ENCODE data around the gene UGCG. TPM values are rescaled to one million over a fixed set of nuclear protein-coding genes. Genes with fewer than 3 reads are reported as not detected.

The UGCG gene
- total RNA-seq, 1 experiment from 2014 or later, result 23.3 TPM

GRCh38 chr9:111896942-111897600, 457 bp downstream of the UGCG start:
- Histone ChIP-seq H2AFZ (ENCODE audit: low read length) (no peak overlapping the region), H2AK5ac (ENCODE audit: insufficient read length, low read length) (no peak overlapping the region), H3K56ac (ENCODE audit: insufficient read length, low read depth, low read length) (no peak overlapping the region), H3K4me2 (ENCODE audit: insufficient read depth, insufficient read length, low read length) (peak overlapping the region; percentile 97), H3T11ph (ENCODE audit: low read length) (no peak overlapping the region), H4K91ac (ENCODE audit: insufficient read length, low read depth, low read length) (no peak overlapping the region), H3K14ac (ENCODE audit: insufficient read depth, low read length) (peak overlapping the region; percentile 66), H3K27ac (ENCODE audit: insufficient read length, low read depth, low read length) (no peak overlapping the region), H4K5ac (ENCODE audit: insufficient read length, low read depth, low read length) (no peak overlapping the region), H3K4ac (ENCODE audit: low read depth, low read length) (no peak overlapping the region), H2BK20ac (ENCODE audit: low read depth, low read length, poor library complexity, severe bottlenecking) (no peak overlapping the region), H3K9me3 (ENCODE audit: control insufficient read depth, low read depth, low read length) (no peaks in the 10 kb centered on the region), H4K20me1 (ENCODE audit: control insufficient read depth, insufficient read depth, insufficient read length) (no peaks in the 10 kb centered on the region), H3K18ac (ENCODE audit: insufficient read length, low read depth, low read length) (peak overlapping the region; percentile 64), H3K23ac (ENCODE audit: insufficient read length, low read depth, low read length) (no peak overlapping the region), H2BK120ac (ENCODE audit: low read depth, low read length, poor library complexity, severe bottlenecking) (no peak overlapping the region), H3K23me2 (ENCODE audit: insufficient read length, low read depth, low read length, poor library complexity, severe bottlenecking) (peaks cover 11% of the 10 kb centered on the region), H2BK12ac (ENCODE audit: insufficient read length, low read depth, low read length) (no peak overlapping the region), H3K27me3 (ENCODE audit: insufficient read depth, low read length) (no peaks in the 10 kb centered on the region), H3K4me1 (ENCODE audit: insufficient read depth, low read length) (no peaks in the 10 kb centered on the region; the same call in 1 of the 2 replicates), H3K9ac (ENCODE audit: extremely low read depth, insufficient read length, low read length) (peak overlapping the region; percentile 62), H4K8ac (replicated peaks; ENCODE audit: insufficient read length, low read depth, low read length) (no peak overlapping the region), H3K79me1 (ENCODE audit: insufficient read depth, low read depth, low read length, poor library complexity, severe bottlenecking) (peaks cover 5% of the 10 kb centered on the region), H3K79me2 (ENCODE audit: insufficient read depth, low read length) (peaks cover 29% of the 10 kb centered on the region; the same call in 1 of the 2 replicates), H2BK15ac (ENCODE audit: low read depth, low read length) (no peak overlapping the region), H2BK5ac (ENCODE audit: insufficient read length, low read length) (no peak overlapping the region)
- no CpG with 5 or more reads among the region's 68 CpGs for WGBS (ENCODE audit: extremely low coverage, insufficient read length, low lambda C conversion rate)
- Mint-ChIP-seq H3K4me1 (peaks cover 3 to 8% of the 10 kb centered on the region in 2 experiments; a peak in 3 of 4 replicates), H3K9me3 (no peaks in the 10 kb centered on the region), H3K27me3 (ENCODE audit: low read depth) (no peaks in the 10 kb centered on the region; the same call in 1 of the 2 replicates), H3K36me3 (ENCODE audit: insufficient read depth in 1 of 3, low read depth in 3 of 3) (no peaks in the 10 kb centered on the region), H3K4me3 (no peak overlapping the region), H3K27ac (no peak overlapping the region)
- DNase-seq, result peak; percentile 38
- TF ChIP-seq, protein P1, sequence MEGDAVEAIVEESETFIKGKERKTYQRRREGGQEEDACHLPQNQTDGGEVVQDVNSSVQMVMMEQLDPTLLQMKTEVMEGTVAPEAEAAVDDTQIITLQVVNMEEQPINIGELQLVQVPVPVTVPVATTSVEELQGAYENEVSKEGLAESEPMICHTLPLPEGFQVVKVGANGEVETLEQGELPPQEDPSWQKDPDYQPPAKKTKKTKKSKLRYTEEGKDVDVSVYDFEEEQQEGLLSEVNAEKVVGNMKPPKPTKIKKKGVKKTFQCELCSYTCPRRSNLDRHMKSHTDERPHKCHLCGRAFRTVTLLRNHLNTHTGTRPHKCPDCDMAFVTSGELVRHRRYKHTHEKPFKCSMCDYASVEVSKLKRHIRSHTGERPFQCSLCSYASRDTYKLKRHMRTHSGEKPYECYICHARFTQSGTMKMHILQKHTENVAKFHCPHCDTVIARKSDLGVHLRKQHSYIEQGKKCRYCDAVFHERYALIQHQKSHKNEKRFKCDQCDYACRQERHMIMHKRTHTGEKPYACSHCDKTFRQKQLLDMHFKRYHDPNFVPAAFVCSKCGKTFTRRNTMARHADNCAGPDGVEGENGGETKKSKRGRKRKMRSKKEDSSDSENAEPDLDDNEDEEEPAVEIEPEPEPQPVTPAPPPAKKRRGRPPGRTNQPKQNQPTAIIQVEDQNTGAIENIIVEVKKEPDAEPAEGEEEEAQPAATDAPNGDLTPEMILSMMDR (conservative IDR thresholded peaks at IDR 0.05), result peak; percentile 12; the same call in 1 of the 3 replicates

Measured in H9 (cell line).